Measurements from ENCODE around the gene CRACR2A. TPM values are rescaled to one million over a fixed set of nuclear protein-coding genes. Genes with fewer than 3 reads are reported as not detected.

Gene CRACR2A
- total and polyA plus RNA-seq, 2 of the 8 experiments (the other 6 are each of a cell fraction or from before 2014, with no cell fraction given), result 0.85 to 3.2 TPM

- H2AK5ac ChIP-seq (ENCODE audit: low read depth, low read length), result no peak overlapping the region
- CTCF ChIA-PET (ENCODE audit: partially characterized antibody), result interaction anchor here (1.2 kb wide), 1 partner anchor 10 kb away, joined by 3 read pairs; no protein-coding TSS in a partner anchor
- TF ChIP-seq EGR1 (IDR thresholded peaks at IDR 0.05; ENCODE audit: borderline replicate concordance, low read depth, low read length), result no peak
- TF ChIP-seq MAX (IDR thresholded peaks at IDR 0.05), result no peak
- peaks cover 17 to 18% of the 10 kb centered on the region in 2 experiments for H3K9me3 ChIP-seq (ENCODE audit: insufficient read depth in 2 of 2, low read depth in 1 of 2, low read length in 1 of 2)
- POLR2A ChIA-PET (ENCODE audit: partially characterized antibody), result no interaction called here
- H3K79me1 ChIP-seq (ENCODE audit: low read depth, low read length), result no peaks in the 10 kb centered on the region
- DNase-seq (ENCODE audit: low read depth in 1 of 2, low spot score in 2 of 2), result no peak
- H2BK12ac ChIP-seq (ENCODE audit: low read depth, low read length), result no peak overlapping the region
- no peaks in the 10 kb centered on the region; a peak in 2 of 8 replicates for H3K36me3 ChIP-seq (ENCODE audit: control insufficient read depth in 2 of 4, insufficient read depth in 4 of 4, low read length in 3 of 4)
- peaks cover 0 to 3% of the 10 kb centered on the region in 2 experiments for H4K20me1 ChIP-seq (replicated peaks in 1 of 2; ENCODE audit: control insufficient read depth in 1 of 2, insufficient read depth in 2 of 2, low read length in 2 of 2)
- H3K18ac ChIP-seq (ENCODE audit: extremely low read depth, low read length), result no peak overlapping the region
- no peak overlapping the region for H3K23ac ChIP-seq (ENCODE audit: insufficient read length)
- no peak overlapping the region for H2AFZ ChIP-seq (ENCODE audit: low read length)
- H4K8ac ChIP-seq (ENCODE audit: extremely low read depth, insufficient read depth, low read length), result no peak overlapping the region
- no peak overlapping the region for H3K4me2 ChIP-seq (ENCODE audit: insufficient read depth in 1 of 2, low read depth in 2 of 2, low read length in 2 of 2)
- no peak overlapping the region for H2BK120ac ChIP-seq (replicated peaks; ENCODE audit: low read depth, low read length)
- no peak overlapping the region for H2BK15ac ChIP-seq (ENCODE audit: low read length)
- no peak overlapping the region for H3K4me3 ChIP-seq (ENCODE audit: extremely low read depth in 1 of 4, insufficient read depth in 2 of 4, low read depth in 3 of 4, low read length in 4 of 4)
- H3K14ac ChIP-seq (ENCODE audit: insufficient read length), result no peak overlapping the region
- H3K23me2 ChIP-seq (ENCODE audit: low read depth, low read length), result no peaks in the 10 kb centered on the region
- H3K9ac ChIP-seq (replicated peaks in 1 of 4; ENCODE audit: extremely low read depth in 1 of 4, low read depth in 3 of 4, low read length in 3 of 4), result no peak overlapping the region
- no peaks in the 10 kb centered on the region for H3K27me3 ChIP-seq (replicated peaks in 1 of 4; ENCODE audit: control insufficient read depth in 3 of 4, extremely low read depth in 1 of 4, insufficient read depth in 3 of 4, low read length in 3 of 4)
- no peak for FAIRE-seq
- no peak overlapping the region for H3K27ac ChIP-seq (ENCODE audit: low read depth, low read length)
- WGBS, 2 experiments (ENCODE audit: extremely low coverage in 1 of 2, insufficient coverage in 1 of 2, insufficient read length in 1 of 2, insufficient replicate concordance in 2 of 2, low coverage in 1 of 2, low lambda C conversion rate in 2 of 2, missing lambda C conversion rate in 1 of 2), result 85% methylated on average over 4 of the region's 4 CpGs; no CpG with 5 or more reads in 1 of the 2 experiments
- H3K4ac ChIP-seq (replicated peaks; ENCODE audit: insufficient read length, low read depth, low read length), result no peak overlapping the region
- H2BK20ac ChIP-seq (ENCODE audit: low read length), result no peak overlapping the region
- no peak overlapping the region for H3K56ac ChIP-seq (replicated peaks; ENCODE audit: insufficient read length, low read depth, low read length)
- H4K91ac ChIP-seq (replicated peaks; ENCODE audit: insufficient read length, low read length), result no peak overlapping the region
- H4K5ac ChIP-seq (ENCODE audit: insufficient read length, low read depth, low read length), result no peak overlapping the region
- no peak overlapping the region for H2BK5ac ChIP-seq (ENCODE audit: low read depth, low read length)
- H3K79me2 ChIP-seq (ENCODE audit: control insufficient read depth in 1 of 2, insufficient read depth in 2 of 2, low read length in 2 of 2), result no peaks in the 10 kb centered on the region
- peaks cover 0 to 5% (median 0%) of the 10 kb centered on the region in 4 experiments; a peak in 2 of 7 replicates for H3K4me1 ChIP-seq (replicated peaks in 1 of 4; ENCODE audit: control insufficient read depth in 3 of 4, insufficient read depth in 4 of 4, low read length in 3 of 4)
Measured at GRCh38 chr12:3718100-3718499, 34.8 kb downstream of the CRACR2A start.
